ENCODE data around the gene OSBPL5.
"Not testable (repeated sequence)": the region's sequence is repeated elsewhere in the genome, so short reads cannot be mapped to it uniquely, and the experiment has no call there.

The OSBPL5 gene

GRCh38 chr11:3120071-3120792 lies 44.9 kb downstream of the OSBPL5 start:
- DNase-seq: no peak

- no peak for DNase-seq
These were observed 45.8 kb downstream of the OSBPL5 start for GRCh38 chr11:3119141-3119821.

GRCh38 chr11:3115321-3115720 lies 49.8 kb downstream of the OSBPL5 start:
- no peak for DNase-seq

- not testable (repeated sequence) for DNase-seq
These were observed 51.4 kb downstream of the OSBPL5 start for GRCh38 chr11:3113661-3114060.

GRCh38 chr11:3111919-3112690 lies 53.0 kb downstream of the OSBPL5 start:
- DNase-seq: peak; percentile 57

GRCh38 chr11:3111466-3111865 lies 53.6 kb downstream of the OSBPL5 start:
- DNase-seq: no peak

- DNase-seq: peak; percentile 59
These were observed 55.0 kb downstream of the OSBPL5 start for GRCh38 chr11:3109921-3110706.

- no peak for DNase-seq
These were observed 55.7 kb downstream of the OSBPL5 start for GRCh38 chr11:3109434-3109833.

- DNase-seq: no peak
These were observed 56.9 kb downstream of the OSBPL5 start for GRCh38 chr11:3108183-3108721.

- DNase-seq: no peak
These were observed 57.4 kb downstream of the OSBPL5 start for GRCh38 chr11:3107608-3108182.

- no peak for DNase-seq
These were observed 58.2 kb downstream of the OSBPL5 start for GRCh38 chr11:3106736-3107524.

GRCh38 chr11:3105791-3106735 lies 59.0 kb downstream of the OSBPL5 start:
- DNase-seq: no peak

- no peak for DNase-seq
These were observed 59.9 kb downstream of the OSBPL5 start for GRCh38 chr11:3104961-3105790.

GRCh38 chr11:3104051-3104714 lies 60.9 kb downstream of the OSBPL5 start:
- DNase-seq: no peak

- DNase-seq: no peak
These were observed 62.0 kb downstream of the OSBPL5 start for GRCh38 chr11:3103076-3103475.

GRCh38 chr11:3102641-3102921 lies 62.5 kb downstream of the OSBPL5 start:
- DNase-seq: no peak

GRCh38 chr11:3101921-3102640 lies 63.0 kb downstream of the OSBPL5 start:
- no peak for DNase-seq

GRCh38 chr11:3099178-3099577 lies 65.9 kb downstream of the OSBPL5 start:
- DNase-seq: peak; percentile 24
